Measurements from ENCODE around the gene OR11G2. TPM values are rescaled to one million over a fixed set of nuclear protein-coding genes. Genes with fewer than 3 reads are reported as not detected.
"Not testable (repeated sequence)": the region's sequence is repeated elsewhere in the genome, so short reads cannot be mapped to it uniquely, and the experiment has no call there.

The OR11G2 gene
- total RNA-seq, 2 donors from 2014 or later = not detected

DNA sequence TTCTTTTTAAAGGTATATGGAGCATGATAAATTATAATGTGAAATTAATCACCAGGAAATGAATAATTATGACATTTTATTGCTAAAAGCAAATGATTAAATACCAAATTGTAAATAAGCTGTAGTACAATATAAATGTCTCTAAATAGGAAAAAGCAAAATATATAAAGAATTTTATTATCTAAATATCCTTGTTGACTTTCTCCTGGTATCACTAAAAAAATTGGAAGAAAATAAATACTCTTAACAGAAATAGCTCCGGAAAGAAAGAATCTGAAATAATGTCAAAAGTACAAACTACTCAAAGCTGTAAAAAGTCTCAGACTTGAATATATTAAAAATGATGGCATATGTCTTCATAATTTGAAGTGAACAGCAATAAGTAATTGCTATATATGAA is 38.0 kb downstream of the OR11G2 start, which contains the start of gene OR11H7:
TSS of gene OR11H7 (plus strand) at position 301 of the 400 bp plus-strand sequence.
- Histone ChIP-seq H3K9me3 (no peaks in the 10 kb centered on the region), H3K27me3 (no peaks in the 10 kb centered on the region), H3K27ac (no peak within 1 kb of the TSS), H3K4me3 (no peak within 1 kb of the TSS), H3K36me3 (no peaks in the 10 kb centered on the region), H3K4me1 (no peaks in the 10 kb centered on the region)
- TF ChIP-seq CTCF (IDR thresholded peaks at IDR 0.05) = no peak
- no peak for DNase-seq (ENCODE audit: low spot score)

DNA sequence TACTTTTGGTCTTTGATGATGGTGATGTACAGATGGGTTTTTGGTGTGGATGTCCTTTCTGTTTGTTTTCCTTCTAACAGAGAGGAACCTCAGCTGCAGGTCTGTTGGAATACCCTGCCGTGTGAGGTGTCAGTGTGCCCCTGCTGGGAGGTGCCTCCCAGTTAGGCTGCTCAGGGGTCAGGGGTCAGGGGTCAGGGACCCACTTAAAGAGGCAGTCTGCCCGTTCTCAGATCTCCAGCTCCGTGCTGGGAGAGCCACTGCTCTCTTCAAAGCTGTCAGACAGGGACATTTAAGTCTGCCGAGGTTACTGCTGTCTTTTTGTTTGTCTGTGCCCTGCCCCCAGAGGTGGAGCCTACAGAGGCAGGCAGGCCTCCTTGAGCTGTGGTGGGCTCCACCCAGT is 44.7 kb downstream of the OR11G2 start:
- H3K4me1 ChIP-seq; H3K4me3 ChIP-seq; H3K9me3 ChIP-seq; DNase-seq (ENCODE audit: low spot score); H3K27me3 ChIP-seq; H3K36me3 ChIP-seq; H3K27ac ChIP-seq: not testable (repeated sequence)

DNA sequence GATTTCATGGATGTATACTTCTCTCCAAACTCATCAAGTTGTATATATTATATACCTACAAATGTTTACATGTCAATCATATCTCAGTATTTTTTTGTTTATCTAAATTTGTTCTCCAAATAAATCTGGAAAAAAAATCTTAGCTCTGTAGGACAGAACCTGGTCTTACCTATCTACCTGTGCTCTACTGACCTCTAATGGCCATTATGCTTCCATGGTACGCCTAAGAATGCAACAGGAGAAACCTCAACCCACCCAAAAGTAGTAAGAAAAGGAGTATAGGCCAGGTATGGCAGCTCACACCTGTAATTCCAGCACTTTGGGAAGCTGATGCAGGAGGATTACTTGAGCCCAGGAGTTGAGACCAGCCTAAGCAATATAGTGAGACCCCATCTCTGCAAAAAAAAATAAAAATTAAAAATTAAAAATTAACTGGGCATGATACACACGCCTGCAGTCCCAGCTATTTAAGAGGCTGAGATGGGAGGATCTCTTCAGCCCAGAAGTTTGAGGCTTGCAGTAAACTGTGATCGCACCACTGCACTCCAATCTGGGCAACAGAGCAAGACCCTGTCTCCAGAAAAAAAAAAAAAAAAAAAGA is 57.0 kb downstream of the OR11G2 start:
- no peak for TF ChIP-seq CTCF (IDR thresholded peaks at IDR 0.05)
- H3K4me3 ChIP-seq = no peak overlapping the region
- no peak for DNase-seq (ENCODE audit: low spot score)
- H3K4me1 ChIP-seq = no peaks in the 10 kb centered on the region
- H3K9me3 ChIP-seq = peaks cover 0 to 10% of the 10 kb centered on the region in 2 donors
- no peak overlapping the region for H3K27ac ChIP-seq
- no peaks in the 10 kb centered on the region for H3K36me3 ChIP-seq
- H3K27me3 ChIP-seq = no peaks in the 10 kb centered on the region

Other genes starting within 250 kb of the OR11G2 start
- not detected for gene OR4K15, start 215.3 kb upstream of the OR11G2 start, total RNA-seq
- gene OR4Q2, start 188.7 kb upstream of the OR11G2 start, total RNA-seq = not detected
- gene OR4K14, start 171.6 kb upstream of the OR11G2 start, total RNA-seq = not detected
- not detected for gene OR4K13, start 154.9 kb upstream of the OR11G2 start, total RNA-seq
- gene OR4L1, start 130.9 kb upstream of the OR11G2 start, total RNA-seq = not detected
- gene OR4K17, start 80.2 kb upstream of the OR11G2 start, total RNA-seq = not detected
- gene OR4N5, start 52.1 kb upstream of the OR11G2 start, total RNA-seq = not detected
- gene OR11H6, start 32.8 kb downstream of the OR11G2 start, total RNA-seq = not detected
- gene OR11H7, start 38.1 kb downstream of the OR11G2 start, total RNA-seq = not detected
- not detected for gene OR11H4, start 48.4 kb downstream of the OR11G2 start, total RNA-seq
- gene TTC5, start 115.1 kb downstream of the OR11G2 start, total RNA-seq = 1 to 10 TPM; 4.3 to 7.7 TPM
- 10 to 100 TPM; 52.9 to 71.1 TPM for gene CCNB1IP1, start 142.4 kb downstream of the OR11G2 start, total RNA-seq
- 1 to 10 TPM; 6.5 to 8.9 TPM for gene PARP2, start 152.7 kb downstream of the OR11G2 start, total RNA-seq
- 10 to 100 TPM in 1 of 2 donors, 1 to 10 TPM in 1; 6.9 to 11.9 TPM for gene TEP1, start 222.6 kb downstream of the OR11G2 start, total RNA-seq
- gene KLHL33, start 245.3 kb downstream of the OR11G2 start, total RNA-seq = under 1 TPM; 0.35 to 0.44 TPM

Measured in right atrium auricular region (tissue), 2 donors.